ENCODE measurements around the gene CCER1. TPM values are rescaled to one million over a fixed set of nuclear protein-coding genes. Genes with fewer than 3 reads are reported as not detected.

The CCER1 gene
- total and polyA plus RNA-seq, 9 of the 15 experiments (the other 6 are each of a cell fraction or from before 2014, with no cell fraction given): not detected

DNA sequence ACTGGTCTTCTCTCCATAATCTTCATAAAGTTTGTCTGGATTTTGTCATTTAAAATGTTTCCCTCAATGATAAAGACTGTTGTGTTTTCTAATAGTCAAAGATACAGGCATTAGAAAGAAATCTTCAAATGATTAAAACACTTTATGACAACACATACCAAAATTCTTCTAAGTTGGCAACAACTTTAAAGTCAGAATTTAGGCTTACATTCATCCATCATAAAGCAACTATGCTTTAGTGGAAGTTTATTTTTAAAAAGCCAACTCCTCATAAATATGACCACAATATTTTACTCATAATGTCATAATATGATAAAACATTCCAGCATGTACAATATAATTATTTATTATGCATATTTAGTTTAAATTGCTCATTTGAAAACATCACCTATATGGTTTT lies 17.2 kb upstream of the CCER1 start:
- ChIA-PET CTCF (ENCODE audit: low intra/inter-chr PET ratio) (no interaction called here), POLR2A (no interaction called here)
- Histone ChIP-seq H3K27me3 (ENCODE audit: control insufficient read depth in 2 of 2, insufficient read depth in 2 of 2, low read length in 2 of 2) (no peaks in the 10 kb centered on the region), H3K4me1 (replicated peaks in 1 of 2; ENCODE audit: control insufficient read depth in 2 of 2, insufficient read depth in 2 of 2, low read length in 2 of 2) (no peaks in the 10 kb centered on the region), H2AFZ (ENCODE audit: low read depth, low read length) (no peak overlapping the region), H3K9ac (ENCODE audit: insufficient read depth in 1 of 2, low read depth in 2 of 2, low read length in 2 of 2) (no peak overlapping the region), H3K36me3 (ENCODE audit: control insufficient read depth, insufficient read depth, low read length) (no peaks in the 10 kb centered on the region), H3K79me2 (ENCODE audit: control insufficient read depth, insufficient read depth, low read length) (no peaks in the 10 kb centered on the region), H3K9me3 (replicated peaks; ENCODE audit: control insufficient read depth, insufficient read depth, low read depth, low read length) (no peaks in the 10 kb centered on the region), H4K20me1 (replicated peaks; ENCODE audit: control insufficient read depth, insufficient read depth, low read length) (no peaks in the 10 kb centered on the region), H3K27ac (ENCODE audit: extremely low read depth, low read depth, low read length) (no peak overlapping the region), H3K4me2 (ENCODE audit: insufficient read depth, low read length) (no peak overlapping the region), H3K4me3 (no peak overlapping the region), H3K9me1 (ENCODE audit: control insufficient read depth, insufficient read depth, low read length) (no peaks in the 10 kb centered on the region)
- no TSS peak for BruUV-seq (replicated peaks)
- TF ChIP-seq SREBF1 (IDR thresholded peaks at IDR 0.05; ENCODE audit: borderline replicate concordance, low read depth, low read length) (no peak), NCOA2 (IDR thresholded peaks at IDR 0.05; ENCODE audit: partially characterized antibody in 2 of 2) (no peak), MCM5 (IDR thresholded peaks at IDR 0.05; ENCODE audit: low read depth) (no peak), TAF1 (IDR thresholded peaks at IDR 0.05; ENCODE audit: control insufficient read depth, extremely low read depth, insufficient read depth, low read length, severe bottlenecking) (no peak)
- TF ChIP-seq, protein P1, sequence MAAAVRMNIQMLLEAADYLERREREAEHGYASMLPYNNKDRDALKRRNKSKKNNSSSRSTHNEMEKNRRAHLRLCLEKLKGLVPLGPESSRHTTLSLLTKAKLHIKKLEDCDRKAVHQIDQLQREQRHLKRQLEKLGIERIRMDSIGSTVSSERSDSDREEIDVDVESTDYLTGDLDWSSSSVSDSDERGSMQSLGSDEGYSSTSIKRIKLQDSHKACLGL (CRISPR knock-in tag; IDR thresholded peaks at IDR 0.05; ENCODE audit: borderline replicate concordance, poor library complexity, severe bottlenecking): no peak
- TF ChIP-seq, protein P2, sequence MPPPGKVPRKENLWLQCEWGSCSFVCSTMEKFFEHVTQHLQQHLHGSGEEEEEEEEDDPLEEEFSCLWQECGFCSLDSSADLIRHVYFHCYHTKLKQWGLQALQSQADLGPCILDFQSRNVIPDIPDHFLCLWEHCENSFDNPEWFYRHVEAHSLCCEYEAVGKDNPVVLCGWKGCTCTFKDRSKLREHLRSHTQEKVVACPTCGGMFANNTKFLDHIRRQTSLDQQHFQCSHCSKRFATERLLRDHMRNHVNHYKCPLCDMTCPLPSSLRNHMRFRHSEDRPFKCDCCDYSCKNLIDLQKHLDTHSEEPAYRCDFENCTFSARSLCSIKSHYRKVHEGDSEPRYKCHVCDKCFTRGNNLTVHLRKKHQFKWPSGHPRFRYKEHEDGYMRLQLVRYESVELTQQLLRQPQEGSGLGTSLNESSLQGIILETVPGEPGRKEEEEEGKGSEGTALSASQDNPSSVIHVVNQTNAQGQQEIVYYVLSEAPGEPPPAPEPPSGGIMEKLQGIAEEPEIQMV (tag; conservative IDR thresholded peaks at IDR 0.05; ENCODE audit: low read depth): no peak
- DNase-seq (ENCODE audit: extremely low read depth in 1 of 4, low spot score in 3 of 4) (no peak), ATAC-seq (no peak), FAIRE-seq (no peak)
- in situ Hi-C loops (cut with MboI) (loop anchor here (25.0 kb wide), 2 partner anchors 1665 to 1960 kb away; no protein-coding TSS in a partner anchor), intact Hi-C loops (cut with micrococcal nuclease) (no loop called here)

All from K562 (cell line).